CD4-positive, alpha-beta T cell treated with Interleukin-1 beta for 1 hour (primary cell): ENCODE data around the gene RNF208.
A peak's percentile ranks its signal among the peaks of the same experiment; 100 is the strongest.
"Not testable (repeated sequence)": the region's sequence is repeated elsewhere in the genome, so short reads cannot be mapped to it uniquely, and the experiment has no call there.

Experiments
- DNase-seq, 2 donors: peaks; one replicate each; pipeline ENCODE4 v3.0.0-alpha.2; 2020 to 2022

Gene RNF208

DNA sequence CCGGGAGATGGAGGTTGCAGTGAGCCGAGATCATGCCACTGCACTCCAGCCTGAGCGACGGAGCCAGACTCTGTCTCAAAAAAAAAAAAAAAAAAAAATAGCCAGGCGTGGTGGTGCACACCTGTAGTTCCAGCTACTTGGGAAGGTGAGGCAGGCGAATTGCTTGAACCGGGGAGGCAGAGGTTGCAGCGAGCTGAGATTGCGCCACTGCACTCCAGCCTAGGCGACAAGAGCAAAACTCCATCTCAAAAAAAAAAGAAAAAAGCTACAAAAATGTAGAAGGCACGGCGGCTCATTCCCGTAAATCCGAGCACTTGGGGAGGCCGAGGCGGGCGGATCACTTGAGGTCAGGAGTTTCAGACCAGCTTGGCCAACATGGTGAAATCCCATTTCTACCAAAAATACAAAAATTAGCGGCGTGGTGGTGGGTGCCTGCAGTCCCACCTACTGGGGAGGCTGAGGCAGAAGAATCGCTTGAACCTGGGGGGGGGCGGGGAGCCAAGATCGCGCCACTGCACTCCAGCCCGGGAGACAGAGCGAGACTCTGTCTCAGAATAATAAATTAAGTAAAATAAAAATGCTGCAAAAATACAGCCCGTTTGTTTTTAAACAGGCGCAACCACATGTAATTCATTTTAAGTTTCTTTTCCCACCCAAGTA lies 17.6 kb upstream of the RNF208 start:
- not testable (repeated sequence) for DNase-seq

DNA sequence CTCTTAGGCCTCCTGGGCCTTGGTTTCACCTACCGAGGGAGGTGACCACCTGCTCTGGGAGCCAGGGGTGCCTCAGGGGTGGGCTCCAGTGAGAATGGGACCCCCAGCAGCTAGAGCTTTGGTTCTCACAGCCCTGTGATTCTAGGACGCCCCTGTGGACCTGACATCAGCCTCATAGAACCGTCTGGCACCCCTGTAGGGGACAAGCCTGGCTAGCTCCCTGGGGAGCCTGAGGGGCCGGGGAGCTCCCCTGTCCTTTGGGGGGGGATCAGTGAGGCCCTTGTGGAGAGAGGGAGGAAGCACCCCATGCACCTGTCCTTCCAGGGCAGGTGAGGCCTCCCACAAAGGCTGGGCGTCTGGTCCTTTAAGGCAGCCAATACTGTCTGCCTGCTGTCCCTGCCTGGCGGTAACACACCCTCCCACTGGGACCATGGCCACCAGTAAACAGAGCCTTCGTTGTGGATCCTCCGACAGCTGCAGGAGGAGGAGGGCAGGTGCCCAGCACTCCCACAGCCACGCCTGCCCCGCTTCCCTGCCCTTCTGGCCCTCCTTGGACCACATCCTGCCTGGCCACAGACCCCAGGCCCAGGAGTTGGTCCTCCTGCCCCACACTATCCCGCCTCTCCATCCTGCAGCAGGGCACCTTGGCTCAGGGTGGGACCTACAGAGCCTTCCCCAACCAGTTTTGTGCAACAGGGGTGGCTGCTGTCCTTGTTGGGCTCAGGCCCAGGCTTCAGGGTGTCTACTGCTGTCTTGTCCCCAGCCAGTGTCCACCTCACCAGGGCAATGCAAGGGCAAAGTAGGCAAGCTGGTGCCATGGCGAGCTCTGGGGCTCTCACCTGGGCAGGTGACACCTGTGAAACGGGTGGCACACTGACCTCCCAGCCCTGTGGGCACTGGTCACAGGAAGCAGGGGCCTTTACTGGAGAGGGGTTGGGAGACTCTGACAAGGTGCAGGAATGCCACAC lies 16.0 kb upstream of the RNF208 start:
- DNase-seq = no peak

- no peak for DNase-seq
These were observed 14.9 kb upstream of the RNF208 start for GRCh38 chr9:137236936-137237421.

DNA sequence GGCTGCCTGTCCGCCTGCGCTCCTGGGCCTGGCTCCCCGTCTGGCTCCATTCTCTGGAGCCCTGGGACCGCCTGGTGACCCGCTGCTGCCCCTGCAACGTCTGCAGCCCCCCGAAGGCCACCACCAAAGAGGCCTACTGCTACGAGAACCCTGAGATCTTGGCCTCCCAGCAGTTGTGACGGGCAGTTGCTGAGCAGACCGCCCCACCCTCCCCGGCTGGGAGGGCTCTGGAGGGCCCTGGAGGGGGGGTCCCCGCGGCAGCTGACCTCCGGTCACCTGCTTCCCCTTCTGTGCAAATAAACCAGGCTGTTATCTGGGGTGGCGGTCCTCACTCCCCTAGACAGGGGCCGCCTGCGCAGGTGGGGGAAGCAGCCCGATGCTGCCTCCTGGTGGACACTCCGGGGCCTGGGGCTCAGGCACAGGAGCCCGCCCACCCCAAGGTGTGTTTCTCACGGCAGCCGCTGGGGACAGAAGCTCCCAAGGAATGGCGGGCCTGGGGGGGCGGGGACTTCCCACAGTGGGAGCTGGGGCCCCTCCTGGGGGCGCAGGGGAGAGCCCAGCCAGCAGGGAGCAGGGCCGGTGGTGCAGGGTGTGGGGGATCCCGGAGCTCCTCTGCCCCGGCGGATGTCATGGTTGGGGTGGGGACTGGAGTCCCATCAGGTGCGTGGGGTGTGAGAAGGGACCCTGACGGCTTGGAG lies 14.3 kb upstream of the RNF208 start:
- peak; percentile 90 to 91 for DNase-seq

DNA sequence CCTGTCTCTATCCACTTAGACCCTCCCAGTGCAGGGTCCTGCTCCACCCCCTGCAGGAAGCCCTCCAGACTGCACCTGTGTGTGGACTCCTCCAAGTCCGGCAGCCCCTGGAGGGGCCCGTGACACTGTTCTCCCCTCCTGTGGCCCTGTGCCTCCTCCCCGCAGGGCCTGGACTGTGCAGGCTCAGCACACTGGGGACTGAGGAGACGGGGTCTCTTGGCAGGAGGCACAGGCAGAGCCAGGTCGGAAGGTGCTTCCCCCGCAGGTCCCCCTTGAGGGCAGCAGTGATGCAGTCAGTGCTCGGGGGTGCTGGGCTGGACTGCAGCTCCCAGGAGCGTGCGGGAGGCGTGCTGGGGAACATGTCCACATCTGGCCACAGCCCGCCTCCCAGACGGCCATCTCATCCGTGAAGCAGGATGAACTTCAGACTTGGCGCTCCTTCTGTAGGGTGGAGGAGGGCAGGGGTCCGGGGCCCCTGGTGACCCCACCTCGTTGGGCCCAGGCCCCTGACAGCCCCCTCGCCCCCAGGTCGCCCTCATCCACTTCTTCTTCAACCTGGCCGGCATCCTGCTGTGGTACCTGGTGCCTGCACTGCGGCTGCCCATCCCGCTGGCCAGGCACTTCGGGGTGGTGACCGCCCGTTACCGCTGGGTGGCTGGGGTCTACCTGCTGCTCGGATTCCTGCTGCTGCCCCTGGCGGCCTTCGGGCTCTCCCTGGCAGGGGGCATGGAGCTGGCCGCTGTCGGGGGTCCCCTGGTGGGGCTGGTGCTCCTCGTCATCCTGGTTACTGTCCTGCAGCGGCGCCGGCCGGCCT lies 13.6 kb upstream of the RNF208 start:
- DNase-seq = no peak

DNA sequence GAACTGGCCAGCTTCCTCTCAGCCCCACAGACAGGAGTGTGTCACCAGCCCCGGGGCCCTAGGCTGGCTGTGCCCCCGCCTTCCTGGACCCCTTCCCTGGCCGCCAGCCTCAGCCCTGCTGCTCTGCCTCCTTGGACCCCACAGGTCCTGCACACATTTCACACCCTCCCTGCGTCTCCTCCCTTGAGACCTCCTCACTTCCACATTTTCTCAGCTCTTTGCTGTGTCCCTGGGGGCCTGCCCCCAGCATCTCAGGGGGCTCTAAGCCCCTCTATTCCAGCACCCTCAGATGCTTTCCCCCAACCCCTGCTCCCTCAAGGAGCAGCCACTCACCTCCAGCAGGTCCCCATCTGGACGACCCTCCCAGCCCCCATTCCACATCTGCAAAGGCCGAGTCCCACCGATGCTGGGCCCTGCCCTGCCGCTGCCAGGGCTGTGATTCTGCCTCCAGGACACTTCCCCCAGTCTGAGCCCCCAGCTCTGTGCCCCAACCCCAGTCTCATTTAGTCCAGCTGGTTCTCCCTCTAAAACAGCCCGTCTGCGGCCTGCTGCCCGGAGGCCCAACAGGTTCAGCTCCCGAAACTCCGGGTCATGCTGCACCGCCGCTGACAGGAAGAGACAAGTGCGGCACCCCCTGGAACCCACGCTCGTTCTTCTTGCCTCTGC lies 12.9 kb upstream of the RNF208 start:
- no peak for DNase-seq

GRCh38 chr9:137234055-137234697 lies 12.1 kb upstream of the RNF208 start:
- no peak for DNase-seq

DNA sequence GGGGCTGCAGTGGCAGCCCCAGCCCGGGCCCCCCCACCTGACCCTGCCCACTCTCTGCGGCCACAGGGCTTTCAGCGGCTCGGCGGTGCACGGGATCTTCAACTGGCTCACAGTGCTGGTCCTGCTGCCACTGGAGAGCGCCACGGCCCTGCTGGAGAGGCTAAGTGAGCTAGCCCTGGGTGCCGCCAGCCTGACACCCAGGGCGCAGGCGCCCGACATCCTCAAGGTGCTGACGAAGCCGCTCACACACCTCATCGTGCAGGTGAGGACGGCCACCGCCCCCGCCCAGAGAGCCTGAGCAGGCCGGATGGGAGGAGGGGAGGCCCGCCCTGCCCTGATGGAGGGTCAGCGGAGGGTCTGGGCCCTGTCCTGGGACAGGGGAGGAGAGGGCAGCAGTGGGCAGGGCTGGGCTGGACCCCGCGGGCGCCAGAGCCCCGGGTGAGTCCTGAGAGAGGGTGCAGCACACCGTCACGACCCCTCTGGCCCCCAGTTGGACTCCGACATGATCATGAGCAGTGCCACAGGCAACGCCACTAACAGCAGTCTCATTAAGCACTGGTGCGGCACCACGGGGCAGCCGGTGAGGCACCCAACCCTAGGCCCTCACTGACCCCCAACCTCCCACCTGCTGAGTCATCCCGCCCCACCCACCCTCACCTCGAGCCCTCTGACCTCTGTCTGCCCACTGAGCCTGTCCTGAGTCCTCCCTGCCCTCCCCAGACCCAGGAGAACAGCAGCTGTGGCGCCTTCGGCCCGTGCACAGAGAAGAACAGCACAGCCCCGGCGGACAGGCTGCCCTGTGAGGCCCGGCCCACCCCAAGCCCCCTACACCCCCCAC lies 11.3 kb upstream of the RNF208 start:
- DNase-seq = no peak

GRCh38 chr9:137232510-137232909 lies 10.5 kb upstream of the RNF208 start:
- DNase-seq = no peak

- DNase-seq = no peak
These were observed 10.1 kb upstream of the RNF208 start for GRCh38 chr9:137232101-137232500.

DNA sequence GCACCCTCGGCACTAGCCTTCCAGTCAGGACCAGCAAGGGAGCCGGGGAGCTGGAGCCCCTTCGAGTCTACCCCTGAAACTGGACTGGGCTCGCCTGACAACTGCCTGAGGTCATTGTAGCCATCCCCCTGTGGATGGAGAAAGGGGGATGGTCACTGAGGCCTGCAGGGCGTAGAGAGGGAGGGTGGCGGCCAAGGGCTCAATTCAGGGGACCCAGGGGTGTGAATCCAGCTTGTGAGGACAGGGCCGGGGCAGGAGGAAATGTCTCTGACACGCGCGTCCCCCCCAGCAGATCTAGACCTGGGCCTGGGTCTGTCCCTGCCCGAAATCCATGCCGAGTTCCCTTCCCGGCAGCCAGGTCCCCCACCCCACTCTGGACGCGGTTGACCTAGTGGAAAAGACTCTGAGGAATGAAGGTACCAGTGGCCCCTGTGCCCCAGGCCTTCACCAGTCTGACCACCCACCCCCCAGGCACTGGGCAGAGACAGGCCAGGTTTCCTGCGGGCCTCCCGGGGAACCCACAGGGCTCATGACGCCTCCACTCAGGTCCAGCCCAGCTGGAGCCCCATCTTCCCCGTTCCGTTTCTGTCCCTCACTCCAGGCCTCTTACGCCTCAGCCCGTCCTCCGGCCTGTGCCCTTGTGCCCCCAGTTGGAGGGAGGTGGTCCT lies 9.5 kb upstream of the RNF208 start:
- DNase-seq = no peak

- no peak for DNase-seq
These were observed 8.8 kb upstream of the RNF208 start, which contains the start of gene SLC34A3 for GRCh38 chr9:137230705-137231371. Gene SLC34A3, plus strand, starts transcription at chr9:137230901. Its CDS starts 802 bp downstream, at chr9:137231703.

- DNase-seq = no peak
These were observed 8.1 kb upstream of the RNF208 start for GRCh38 chr9:137229903-137230704.

DNA sequence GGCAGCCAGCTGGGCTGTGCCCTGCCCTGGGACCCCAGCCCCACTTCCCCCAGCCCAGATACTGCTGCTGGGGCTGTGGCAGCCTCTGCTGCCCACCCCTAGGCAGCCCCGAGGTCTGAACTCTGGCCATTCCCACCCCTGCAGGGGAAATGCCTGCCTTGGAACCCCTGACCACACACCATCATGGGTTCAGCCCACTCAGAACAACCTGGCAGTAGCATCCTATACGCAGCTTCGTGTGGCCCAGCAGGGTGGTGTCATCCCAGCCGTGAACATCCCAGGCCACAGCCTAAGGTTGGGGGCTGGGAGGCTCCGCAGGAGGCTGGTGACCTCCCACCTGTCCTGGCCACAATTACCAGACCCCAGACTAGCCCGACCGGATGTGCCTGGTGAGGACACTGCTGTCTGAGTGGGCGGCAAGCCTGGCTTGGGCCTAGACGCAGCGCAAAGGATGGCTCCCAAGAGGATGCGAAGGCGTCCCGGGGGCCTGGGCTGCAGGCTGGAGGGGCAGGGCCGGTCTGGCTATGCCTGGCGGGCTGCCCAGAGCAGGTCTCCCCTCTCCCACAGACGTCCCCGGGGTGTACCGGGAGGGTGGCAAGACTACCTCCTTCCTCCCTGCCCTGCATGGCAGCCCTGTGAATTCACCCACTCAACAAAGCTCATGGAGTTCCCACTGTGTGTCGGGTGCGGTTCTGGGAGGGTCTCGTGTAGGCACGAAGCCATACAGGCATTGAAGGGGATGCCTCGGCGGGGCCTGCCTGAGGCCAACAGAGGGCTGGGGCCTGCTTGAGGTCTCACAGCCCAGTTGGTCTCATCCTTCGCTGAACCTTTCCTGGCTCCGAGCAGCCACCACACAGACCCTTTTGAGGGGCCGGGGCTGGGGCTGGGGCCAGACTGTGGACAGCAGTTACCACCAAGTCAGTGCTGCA lies 7.2 kb upstream of the RNF208 start:
- DNase-seq = no peak

GRCh38 chr9:137228506-137228967 lies 6.5 kb upstream of the RNF208 start:
- no peak for DNase-seq

DNA sequence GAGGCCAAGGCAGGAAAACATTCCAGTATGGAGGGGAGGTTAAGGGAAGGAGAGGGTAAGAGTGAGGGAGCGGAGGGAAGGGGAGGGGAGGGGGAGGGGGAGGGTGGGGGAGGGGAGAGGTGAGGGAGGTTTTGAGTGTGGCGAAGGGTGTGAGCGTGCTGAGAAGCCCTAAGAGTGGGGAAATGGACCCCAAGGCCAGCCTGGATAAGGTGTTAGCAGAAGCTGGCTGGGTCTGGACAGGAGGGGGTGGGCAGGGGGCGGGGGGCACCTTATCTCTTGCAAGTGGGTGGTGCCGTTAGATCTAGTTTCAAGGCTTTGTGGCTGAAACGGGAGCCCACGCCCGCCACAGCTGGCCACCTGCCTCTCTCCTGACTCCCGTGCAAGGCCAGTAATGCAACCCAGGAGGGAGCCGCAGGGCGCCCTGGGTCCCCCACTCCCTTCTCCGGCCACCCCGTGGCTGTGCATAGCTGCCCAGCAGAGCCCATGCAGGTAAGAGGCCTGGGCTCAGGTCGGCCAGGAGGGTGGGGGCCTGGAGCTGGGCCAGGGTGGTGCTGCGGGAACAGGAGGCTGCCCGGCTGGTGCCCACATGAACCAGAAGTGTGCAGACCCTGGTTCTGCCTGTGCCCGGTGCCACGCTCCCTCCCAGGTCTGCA lies 5.9 kb upstream of the RNF208 start:
- DNase-seq = no peak
